HG02938 (cell line): ENCODE measurements around the gene SEMA3C.

Source experiments
- ATAC-seq: cut with Tn5 transposase; IDR thresholded peaks from one replicate; pipeline ENCODE4 v1.9.1; 2021; ENCODE audit warnings: mild to moderate bottlenecking, moderate library complexity; ENCODE audit not compliant: unreplicated experiment

Gene SEMA3C

DNA sequence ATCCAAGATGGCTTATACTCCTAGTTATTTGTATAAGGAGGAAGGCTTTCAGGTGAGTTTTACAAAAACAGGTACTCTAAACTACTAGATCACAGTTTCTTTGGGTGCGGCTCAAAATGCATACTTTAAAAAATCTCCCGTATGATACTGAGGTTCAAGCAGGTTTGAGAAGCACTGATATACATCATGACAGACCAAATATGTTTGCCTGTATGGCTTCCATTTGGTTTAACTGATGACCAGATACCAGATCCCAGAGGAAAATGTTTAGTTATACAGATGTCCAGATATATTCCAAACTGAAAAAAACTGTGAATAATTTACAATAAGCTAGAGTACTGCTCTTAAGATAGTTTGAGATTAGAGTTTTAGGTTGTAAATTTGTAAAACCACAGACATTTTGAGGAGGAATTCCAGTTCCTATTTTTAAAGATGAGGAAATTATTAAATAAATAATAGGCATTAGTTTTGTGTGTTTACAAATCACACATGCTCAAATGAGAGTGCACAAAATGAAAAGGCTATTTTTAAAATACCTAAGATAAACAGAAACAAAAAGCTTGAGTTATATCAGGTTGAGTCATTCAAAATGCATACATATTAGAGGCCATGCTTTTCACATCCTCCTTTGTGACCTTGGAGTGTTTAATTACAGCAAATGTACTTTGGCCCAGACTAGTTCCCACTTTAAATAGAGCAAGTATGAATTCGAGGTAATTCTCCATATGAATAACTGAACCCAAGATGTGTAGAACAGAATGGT is 60.5 kb downstream of the SEMA3C start:
- ATAC-seq: peak; percentile 69

DNA sequence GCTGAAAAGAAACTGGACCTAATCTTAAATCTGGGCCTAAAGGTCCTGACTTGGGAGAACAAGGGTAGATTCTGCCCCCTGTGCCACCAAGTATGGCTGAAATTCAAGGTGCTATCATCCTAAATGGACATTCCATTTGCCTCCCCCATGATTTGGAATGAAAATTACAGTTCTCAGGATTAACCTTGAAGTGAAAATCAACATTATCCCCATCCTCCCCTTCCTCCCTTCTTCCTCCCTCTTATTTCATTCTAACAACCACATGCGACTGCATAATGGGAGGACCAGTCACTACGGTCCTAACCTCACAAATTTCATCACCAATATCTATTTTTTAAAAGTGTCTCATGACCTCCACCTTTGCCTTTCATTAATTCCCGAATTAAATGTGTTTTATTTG is 62.1 kb downstream of the SEMA3C start:
- ATAC-seq: no peak

DNA sequence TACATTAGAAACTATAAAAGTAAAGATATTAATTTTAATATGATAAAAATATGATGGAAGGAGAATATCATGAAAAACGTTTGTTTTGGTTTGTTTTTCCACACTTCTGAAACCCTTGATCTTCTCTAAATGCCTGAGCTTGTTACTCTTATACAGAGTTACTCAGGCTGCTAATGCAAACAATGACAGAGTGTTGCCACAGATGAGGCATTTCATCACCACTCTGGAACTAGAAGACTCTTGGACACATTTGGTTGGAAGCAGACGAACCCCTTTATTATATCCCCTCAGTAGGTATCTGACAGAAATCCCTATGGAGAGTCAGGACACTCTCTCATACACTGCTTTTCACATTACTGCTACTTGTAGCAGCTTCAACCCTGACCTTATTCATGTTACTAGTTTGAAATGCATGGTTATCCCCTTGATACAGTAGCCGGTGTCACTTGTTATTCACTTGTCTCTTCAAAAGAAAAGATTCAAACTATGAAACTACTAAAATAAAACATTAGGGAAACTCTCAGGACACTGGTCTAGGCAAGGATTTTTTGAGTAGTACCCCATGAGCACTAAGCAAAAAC is 66.9 kb downstream of the SEMA3C start:
- ATAC-seq: no peak

DNA sequence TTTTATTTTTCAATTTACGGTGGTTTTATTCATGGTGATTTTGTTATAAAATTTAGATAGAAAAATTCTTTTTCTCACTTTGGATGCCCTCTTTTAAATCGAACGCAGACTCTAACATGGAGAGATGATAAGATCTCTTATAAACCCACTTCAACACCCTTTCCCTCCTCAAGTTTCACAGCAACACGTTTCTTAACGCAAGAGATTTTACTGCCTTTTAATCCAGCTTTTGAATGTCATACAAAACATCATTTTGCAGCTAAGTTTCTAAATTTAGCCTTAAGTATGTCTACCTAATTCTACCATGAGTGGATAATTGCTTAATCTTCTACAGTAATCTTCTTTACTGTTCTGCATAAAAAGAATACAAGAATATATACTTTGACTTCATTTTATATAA is 70.0 kb downstream of the SEMA3C start:
- ATAC-seq: no peak

DNA sequence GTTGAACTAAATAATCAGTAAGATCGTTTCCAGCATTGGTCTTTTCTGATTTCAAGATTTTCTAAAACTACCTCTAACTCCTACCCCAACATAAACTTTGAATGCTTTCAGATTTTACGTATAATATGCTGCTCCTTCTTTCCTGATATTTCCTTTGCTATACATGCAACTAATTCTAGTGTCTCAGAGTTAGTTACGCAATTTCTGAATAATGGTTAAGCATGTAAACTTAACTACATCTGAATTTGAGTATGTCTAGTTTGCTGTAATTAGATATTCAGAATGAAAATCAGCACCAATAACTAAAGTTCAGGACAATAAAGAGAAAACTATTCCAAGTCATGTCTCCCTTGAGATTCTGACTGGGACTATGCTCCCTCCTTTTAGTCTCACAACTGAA is 71.0 kb downstream of the SEMA3C start:
- ATAC-seq: no peak

DNA sequence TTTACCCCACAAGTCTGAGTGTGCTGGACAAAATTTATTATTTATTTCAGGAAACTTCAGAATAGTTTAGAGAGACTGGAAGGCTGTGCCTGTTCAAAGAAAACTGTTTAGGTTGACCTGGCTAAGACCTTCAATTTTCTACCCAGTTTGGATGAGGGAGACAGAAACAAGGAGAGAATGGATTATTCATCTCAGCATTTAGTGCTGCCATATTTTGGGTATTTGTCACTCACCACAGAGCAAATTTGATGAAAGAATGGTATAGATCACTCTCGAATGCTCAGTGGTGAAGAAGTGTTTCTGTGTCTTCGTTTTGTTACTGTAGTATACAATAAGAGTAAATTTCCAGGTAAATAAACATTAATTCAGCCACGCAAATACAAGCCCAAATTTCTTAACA is 71.8 kb downstream of the SEMA3C start:
- ATAC-seq: no peak

DNA sequence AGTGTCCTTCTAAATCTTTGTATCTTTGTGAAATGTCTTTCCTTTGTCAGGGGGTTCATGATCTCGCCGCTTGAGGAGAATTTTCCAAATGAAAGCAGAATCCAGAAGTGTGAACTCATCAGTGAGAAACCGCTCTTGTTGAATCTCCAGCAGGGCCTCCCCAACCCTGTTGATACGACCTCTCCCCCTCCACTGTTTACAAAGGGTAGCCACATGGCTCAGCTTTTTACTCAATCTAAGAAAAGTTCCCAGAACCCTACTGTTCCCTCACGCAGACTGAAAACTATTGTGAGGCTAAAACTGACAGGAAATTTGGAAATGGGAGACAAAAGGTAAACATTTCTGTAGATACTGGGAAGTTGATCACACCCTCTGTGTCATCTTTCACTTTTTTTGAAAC is 73.9 kb downstream of the SEMA3C start:
- ATAC-seq: no peak

DNA sequence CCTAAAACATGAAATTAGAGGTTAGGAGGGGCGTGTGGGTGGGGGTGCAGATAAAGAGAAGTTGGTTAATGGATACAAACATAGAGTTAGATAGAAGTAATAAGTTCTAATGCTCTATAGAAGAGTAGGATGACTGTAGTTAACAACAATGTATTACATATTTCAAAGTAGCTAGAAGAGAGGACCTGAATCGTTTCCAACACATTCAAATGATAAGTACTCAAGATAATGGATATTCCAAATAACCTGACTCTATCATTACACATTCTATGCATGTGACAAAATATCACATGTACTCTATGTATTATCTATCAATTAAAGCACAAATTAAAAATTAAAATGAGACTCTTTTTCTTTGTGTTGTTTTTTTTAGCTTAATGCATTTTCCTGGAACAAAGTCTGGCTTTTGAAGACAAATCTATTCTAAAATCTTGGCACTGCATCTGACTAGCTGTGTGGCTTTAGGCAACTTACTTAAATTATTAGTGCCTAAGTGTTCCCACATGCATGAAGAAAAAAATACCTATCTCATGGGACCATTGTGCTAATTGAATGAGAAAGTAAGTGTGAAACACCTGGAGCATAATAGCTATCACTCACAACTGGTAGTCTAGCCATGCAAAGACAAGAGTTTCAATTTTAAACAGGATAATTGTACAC is 75.7 kb downstream of the SEMA3C start:
- ATAC-seq: no peak

DNA sequence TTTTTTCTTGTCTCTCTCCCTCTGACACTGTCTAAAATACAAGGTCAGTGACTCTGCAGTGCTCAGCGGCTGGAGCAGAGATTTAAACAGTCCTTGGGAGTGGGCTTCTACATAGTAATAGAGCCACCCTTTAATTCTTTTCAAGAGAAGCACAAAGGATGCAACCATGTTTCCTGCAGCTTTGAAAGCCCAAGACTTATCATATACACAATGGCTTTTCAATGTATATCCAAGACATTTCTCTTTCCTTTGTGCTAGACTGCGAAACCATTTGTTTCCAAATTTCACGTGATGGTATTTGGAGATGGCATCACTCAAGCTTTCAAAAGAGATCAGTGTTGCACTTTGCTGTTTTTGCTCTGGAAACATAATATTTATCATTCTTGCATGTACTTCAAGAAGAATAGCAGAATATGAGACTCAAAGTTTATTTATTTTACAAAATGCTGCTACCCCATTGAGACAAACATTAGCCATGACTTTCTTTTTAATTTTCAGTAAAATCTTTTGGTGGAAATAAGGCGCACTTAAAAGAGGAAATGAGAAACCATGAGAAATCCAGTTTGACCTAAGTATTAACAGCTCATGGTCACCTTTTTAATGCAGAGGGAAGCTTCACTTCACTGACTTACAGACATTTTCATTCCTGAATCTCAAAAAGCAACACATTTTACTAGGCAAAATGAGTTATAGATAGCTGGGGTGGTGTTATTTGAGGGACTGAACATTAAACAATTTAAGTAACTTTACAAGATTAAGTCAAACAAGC is 76.6 kb downstream of the SEMA3C start:
- no peak for ATAC-seq

DNA sequence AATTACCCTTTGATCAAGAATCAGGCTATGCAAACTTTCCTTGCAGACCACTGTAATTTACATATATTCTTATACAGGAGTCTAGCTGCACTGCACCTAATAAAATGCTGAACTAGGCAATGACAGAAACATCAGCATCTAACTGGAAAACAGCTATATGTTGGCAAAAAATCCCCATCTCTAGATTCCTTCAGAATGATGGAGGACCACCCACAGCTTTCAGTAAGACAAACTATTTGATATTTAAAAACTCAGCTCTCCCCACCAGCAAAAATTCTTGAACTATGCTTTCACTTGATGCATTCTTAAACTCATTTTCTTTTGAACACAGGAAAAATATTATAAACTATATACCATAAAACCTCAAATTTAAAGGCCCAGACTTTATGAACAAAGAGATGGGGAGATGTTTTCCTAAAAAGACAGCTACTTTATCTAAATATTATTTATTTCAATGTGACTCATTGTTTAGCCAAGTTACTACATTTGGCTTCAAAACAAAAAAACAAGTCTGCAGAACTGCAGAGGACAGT is 77.4 kb downstream of the SEMA3C start:
- no peak for ATAC-seq

DNA sequence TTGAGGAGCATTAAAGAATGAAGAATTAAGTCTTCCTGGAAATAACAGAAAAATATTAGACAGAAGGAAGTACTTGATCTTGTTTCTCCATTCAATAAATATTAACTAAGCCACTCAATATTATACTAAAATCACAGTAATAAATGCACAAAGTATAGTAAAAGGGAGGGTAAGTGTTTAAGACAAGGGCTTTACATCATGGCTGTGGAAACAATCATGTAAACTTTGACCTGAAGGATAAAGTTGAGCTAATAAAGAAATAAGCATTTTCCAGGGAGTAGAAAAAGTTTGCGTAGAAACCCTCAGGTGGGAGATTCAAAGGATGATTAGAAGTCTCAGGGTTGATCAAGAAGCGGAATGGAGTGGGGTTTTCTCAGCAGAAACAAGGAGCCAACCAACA is 78.2 kb downstream of the SEMA3C start:
- no peak for ATAC-seq

DNA sequence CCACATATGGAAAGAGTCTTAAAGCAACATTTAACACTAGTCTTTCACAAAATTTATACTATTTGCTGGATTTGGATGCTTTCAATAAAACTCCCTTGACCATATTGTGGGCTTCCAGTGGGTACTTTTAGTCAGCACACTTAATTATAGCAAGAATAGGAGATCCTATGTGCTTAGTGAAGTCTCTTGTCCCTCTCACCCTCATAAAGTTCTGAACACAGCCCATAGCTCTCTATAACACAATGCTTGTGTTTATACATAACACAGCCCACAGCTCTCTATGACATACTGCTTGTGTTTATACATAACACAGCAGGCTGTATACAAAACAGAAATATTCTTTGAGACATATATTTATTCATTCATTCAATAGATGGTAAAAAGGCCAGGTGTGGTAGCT is 79.0 kb downstream of the SEMA3C start:
- no peak for ATAC-seq

DNA sequence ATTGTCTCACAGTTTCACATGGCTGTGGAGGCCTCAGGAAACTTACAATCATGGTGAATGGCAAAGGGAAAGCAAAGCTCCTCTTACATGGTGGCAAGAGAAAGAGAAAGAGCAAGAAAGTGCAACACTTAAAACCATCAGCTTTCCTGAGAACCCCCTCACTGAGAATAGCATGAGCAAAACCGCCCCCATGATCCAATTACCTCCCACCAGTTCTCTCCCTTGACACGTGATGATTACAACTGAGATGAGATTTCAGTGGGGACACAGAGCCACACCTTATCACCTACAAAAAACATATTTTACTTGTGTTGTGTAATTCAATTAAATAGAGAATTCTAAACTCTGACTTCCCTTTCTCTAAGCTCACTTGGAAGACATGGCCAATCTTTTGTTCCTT is 80.2 kb downstream of the SEMA3C start:
- no peak for ATAC-seq

DNA sequence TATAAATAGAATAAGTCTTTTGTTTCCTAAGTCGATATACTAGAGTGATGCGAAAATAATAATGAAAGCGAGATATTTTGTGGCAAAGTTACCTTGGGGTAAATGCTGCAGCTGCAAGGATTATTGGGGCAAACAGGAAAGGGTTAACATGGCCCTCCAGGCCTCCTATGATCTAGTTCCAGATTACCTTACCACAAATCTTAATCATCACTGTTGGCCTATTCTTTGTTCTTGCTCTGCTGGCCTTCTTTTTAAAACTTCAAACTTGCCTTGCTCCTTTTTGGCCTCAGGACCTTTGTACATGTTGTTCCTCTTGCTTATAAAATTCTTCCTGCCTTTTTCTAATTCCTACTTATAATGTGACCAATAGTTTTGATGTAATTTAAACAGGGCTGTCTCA is 81.5 kb downstream of the SEMA3C start:
- ATAC-seq: no peak

DNA sequence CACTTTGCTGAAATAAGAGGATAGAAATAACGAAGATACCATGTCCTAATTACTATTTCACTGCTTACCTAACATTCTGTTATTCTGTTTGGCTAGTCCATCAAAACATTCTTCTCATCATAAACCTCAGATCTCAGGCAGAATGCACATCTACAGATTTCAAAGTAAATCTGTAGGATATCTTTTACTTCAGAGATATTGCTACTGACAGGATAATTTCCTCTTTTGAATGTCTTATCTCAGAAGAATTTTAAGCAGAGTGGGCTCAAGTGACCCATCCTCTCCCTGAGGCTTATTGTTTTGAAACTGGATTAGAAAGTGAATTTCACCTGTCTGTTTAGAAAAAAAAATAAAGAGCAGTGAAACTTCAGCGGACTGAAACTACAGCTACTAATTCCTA is 83.6 kb downstream of the SEMA3C start:
- no peak for ATAC-seq

DNA sequence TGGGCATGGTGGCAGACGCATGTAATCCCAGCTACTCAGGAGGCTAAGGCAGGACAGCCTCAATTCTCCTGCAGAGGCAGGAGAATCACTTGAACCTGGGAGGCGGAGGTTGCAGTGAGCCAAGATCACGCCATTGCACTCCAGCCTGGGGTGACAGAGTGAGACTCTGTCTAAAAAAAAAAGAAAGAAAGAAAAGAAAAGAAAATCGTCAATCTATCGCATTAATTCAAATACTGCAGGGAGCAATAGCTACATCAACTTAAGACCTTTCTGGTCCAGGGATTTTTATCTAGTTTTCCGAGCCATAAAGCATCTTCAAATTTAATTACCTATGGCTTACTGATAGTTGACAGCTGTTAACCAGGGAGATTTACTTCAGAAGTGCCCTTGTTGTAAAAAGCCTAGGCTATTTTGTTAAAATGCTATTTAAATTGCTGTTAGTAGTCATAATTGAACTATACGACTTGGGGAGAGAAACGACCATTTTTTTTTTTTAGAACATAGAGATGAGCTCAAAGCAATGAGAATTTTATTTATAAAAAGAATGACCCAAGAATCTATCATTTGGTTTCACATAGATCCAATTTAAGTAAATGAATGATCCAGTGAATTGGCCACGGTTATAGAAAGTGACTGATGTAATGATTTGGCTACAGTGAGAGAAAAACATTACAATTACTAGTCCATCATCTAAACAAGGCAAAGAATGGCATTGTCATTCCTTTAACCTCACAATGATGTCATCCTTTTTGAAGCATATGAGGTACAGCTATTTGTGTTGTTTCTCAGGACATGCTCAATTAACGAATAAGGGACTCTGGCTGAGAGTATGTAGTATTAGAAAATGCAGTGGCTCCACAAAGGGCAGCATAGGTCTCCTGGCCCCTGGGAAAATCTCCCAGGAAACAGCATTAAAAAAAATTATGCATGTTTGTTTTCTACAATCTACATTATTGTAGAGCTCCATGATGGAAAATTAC is 85.3 kb downstream of the SEMA3C start:
- ATAC-seq: no peak

DNA sequence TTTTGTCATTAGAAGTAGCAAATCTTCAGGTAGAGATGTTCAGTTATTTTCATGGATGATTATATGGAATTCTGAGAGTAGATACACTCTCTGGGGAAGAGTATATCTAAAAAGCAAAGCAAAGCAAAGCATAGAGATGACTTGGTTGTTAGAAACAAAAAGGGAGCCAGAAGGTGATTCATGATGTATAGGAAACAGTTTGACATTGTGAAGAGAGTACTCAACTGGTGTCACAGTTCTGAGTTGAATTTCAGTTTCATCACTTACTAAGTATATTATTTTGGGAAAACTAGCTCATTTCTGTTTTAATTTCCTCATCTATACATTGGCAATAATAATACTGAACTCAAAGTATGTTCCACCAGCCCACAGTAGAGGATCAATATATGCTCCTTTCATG is 86.8 kb downstream of the SEMA3C start:
- ATAC-seq: no peak

DNA sequence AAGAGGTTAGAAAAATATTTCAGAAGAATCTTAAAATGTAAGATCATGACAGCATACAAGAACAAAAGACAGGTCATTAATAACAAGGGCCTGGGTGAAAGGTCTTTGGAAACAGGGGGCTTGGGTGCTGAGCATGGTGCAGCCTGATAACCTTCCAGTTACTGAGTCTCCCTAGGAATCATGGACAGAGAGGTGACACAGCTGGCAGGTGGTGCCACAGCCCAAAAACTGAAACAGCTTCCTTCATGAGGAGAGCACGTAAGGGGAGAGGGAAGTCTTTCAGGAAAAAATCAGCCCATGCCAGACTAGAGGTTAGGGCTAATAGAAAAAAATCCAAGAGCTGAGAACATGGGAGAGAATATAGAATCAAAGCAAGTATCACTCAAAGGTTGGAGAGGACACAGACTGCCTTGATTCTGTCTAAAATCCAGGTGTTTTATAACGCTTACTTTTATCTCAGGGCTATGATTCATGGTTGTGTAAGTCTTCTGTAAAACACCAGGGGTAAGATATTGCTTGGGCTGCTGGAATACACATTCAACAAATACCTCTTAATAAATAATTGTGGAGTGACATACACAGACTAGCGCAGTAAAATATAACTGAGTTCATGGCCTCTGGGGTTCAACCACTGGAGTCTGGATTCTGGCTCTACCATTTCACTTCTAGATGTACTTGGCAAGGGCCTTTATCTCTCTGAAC is 88.1 kb downstream of the SEMA3C start:
- ATAC-seq: no peak

DNA sequence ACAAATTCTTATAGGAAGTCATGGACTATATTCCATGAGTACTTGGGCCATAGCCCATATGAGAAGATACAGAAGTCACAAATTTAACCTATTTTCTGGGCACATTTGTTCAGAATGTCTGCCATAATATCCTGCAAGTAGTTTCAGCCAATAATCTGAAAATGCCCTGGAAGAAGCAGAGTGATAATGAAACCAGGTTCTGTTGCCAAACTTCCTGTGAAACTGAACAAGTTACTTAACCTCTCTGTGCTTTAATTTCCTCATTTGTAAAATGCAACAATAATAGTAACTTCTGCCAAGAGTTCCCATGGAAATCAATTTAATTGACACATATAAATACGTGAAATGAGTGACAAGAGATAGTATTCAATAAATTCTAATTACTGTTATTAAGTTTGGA is 88.8 kb downstream of the SEMA3C start:
- ATAC-seq: no peak

DNA sequence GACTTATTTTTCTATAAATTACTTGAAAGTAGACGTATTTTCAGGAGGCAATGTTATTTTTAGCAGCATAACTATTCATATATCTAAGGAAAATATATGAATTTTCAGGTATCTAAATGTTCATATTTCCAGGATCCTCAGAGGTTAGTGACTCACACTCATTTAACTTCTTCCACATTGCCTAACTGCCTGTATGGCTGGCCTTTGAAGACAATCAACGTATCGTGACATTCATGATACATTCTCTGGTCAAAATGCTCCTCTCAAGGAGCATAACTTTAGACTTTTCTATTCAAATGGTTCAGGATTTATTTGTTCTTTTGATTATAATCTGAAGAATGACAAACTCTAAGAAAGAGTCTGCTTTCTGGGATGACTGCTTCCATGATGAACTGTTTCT is 89.3 kb downstream of the SEMA3C start:
- no peak for ATAC-seq
